Transverse colon (tissue), 4 donors: Measurements from ENCODE around the gene AP1G2. TPM values are rescaled to one million over a fixed set of nuclear protein-coding genes. Genes with fewer than 3 reads are reported as not detected.

Experiments used
- total RNA-seq, 4 donors: library from RNA; depleted of rRNA; stranded (reverse); fragments of >200 nt; gene quantifications; one replicate each; pipeline ENCODE4 v1.1.0, GENCODE V29; 2016

Gene AP1G2
- total RNA-seq, 4 donors from 2014 or later, result 163 to 508 (median 237) TPM

Other genes starting within 250 kb of the AP1G2 start
- gene PABPN1, start 246.3 kb downstream of the AP1G2 start, total RNA-seq, result 100 to 1,000 TPM in 1 of 4 donors, 10 to 100 TPM in 3; 50.0 to 149 (median 63.7) TPM
- gene SLC22A17, start 214.9 kb downstream of the AP1G2 start, total RNA-seq, result 10 to 100 TPM in 1 of 4 donors, 1 to 10 TPM in 3; 4.0 to 14.2 (median 8.5) TPM
- gene EFS, start 202.6 kb downstream of the AP1G2 start, total RNA-seq, result 10 to 100 TPM in 1 of 4 donors, 1 to 10 TPM in 2, under 1 TPM in 1; 0.60 to 10.5 (median 3.3) TPM
- gene IL25, start 195.0 kb downstream of the AP1G2 start, total RNA-seq, result not detected
- 1 to 10 TPM in 1 of 4 donors, under 1 TPM in 1, not detected in 2; 0.64 to 1.1 TPM for gene CMTM5, start 190.7 kb downstream of the AP1G2 start, total RNA-seq
- gene MYH6, start 159.5 kb downstream of the AP1G2 start, total RNA-seq, result 1 to 10 TPM in 1 of 4 donors, under 1 TPM in 1, not detected in 2; 0.16 to 1.5 TPM
- 1 to 10 TPM in 1 of 4 donors, under 1 TPM in 1, not detected in 2; 0.64 to 2.9 TPM for gene MYH7, start 132.1 kb downstream of the AP1G2 start, total RNA-seq
- 10 to 100 TPM in 3 of 4 donors, 1 to 10 TPM in 1; 8.8 to 31.5 (median 20.8) TPM for gene NGDN, start 98.1 kb downstream of the AP1G2 start, total RNA-seq
- gene ZFHX2, start 16.0 kb downstream of the AP1G2 start, total RNA-seq, result 1 to 10 TPM in 1 of 4 donors, under 1 TPM in 3; 0.20 to 1.1 (median 0.68) TPM
- gene THTPA, start 11.5 kb downstream of the AP1G2 start, total RNA-seq, result 10 to 100 TPM in 3 of 4 donors, 1 to 10 TPM in 1; 6.8 to 34.0 (median 26.0) TPM
- under 1 TPM in 2 of 4 donors, not detected in 2; 0.27 to 0.48 TPM for gene JPH4, start 11.0 kb upstream of the AP1G2 start, total RNA-seq
- not detected for gene DHRS2, start 68.6 kb upstream of the AP1G2 start, total RNA-seq